IPS-18a (cell line): ENCODE measurements around the gene CADM2.

Experiments
- H3K27ac ChIP-seq: one replicate; pipeline ENCODE4 v1.5.1; 2013; ENCODE audit warnings: low read length
- H3K27me3 ChIP-seq: one replicate; pipeline ENCODE4 v1.6.1; 2013; ENCODE audit warnings: mild to moderate bottlenecking, low read length; ENCODE audit not compliant: control insufficient read depth, insufficient read depth
- H3K36me3 ChIP-seq: one replicate; pipeline ENCODE4 v1.6.1; 2013; ENCODE audit warnings: low read depth, low read length; ENCODE audit not compliant: control insufficient read depth
- H3K4me1 ChIP-seq: one replicate; pipeline ENCODE4 v1.6.1; 2013; ENCODE audit warnings: low read depth, low read length; ENCODE audit not compliant: control insufficient read depth
- H3K4me3 ChIP-seq: one replicate; pipeline ENCODE4 v1.5.1; 2013; ENCODE audit warnings: low read length
- H3K9ac ChIP-seq: one replicate; pipeline ENCODE4 v1.6.1; 2013; ENCODE audit warnings: mild to moderate bottlenecking, low read length, moderate library complexity
- H3K9me3 ChIP-seq: one replicate; pipeline ENCODE4 v1.6.1; 2013; ENCODE audit warnings: low read depth, low read length; ENCODE audit not compliant: control insufficient read depth

Gene CADM2

GRCh38 chr3:85584779-85585356 is 626.1 kb downstream of the CADM2 start:
- no peaks in the 10 kb centered on the region for H3K9me3 ChIP-seq
- peaks cover 16% of the 10 kb centered on the region for H3K4me1 ChIP-seq
- no peak overlapping the region for H3K27ac ChIP-seq
- H3K36me3 ChIP-seq = no peaks in the 10 kb centered on the region
- no peaks in the 10 kb centered on the region for H3K27me3 ChIP-seq
- no peak overlapping the region for H3K4me3 ChIP-seq
- no peak overlapping the region for H3K9ac ChIP-seq

GRCh38 chr3:85586018-85586417 is 627.2 kb downstream of the CADM2 start:
- H3K36me3 ChIP-seq = no peaks in the 10 kb centered on the region
- no peak overlapping the region for H3K4me3 ChIP-seq
- H3K27me3 ChIP-seq = no peaks in the 10 kb centered on the region
- no peaks in the 10 kb centered on the region for H3K9me3 ChIP-seq
- H3K27ac ChIP-seq = no peak overlapping the region
- H3K9ac ChIP-seq = no peak overlapping the region
- H3K4me1 ChIP-seq = peaks cover 16% of the 10 kb centered on the region

- Histone ChIP-seq H3K9ac (no peak overlapping the region), H3K27ac (no peak overlapping the region), H3K4me1 (peaks cover 16% of the 10 kb centered on the region), H3K36me3 (no peaks in the 10 kb centered on the region), H3K9me3 (no peaks in the 10 kb centered on the region), H3K4me3 (no peak overlapping the region), H3K27me3 (no peaks in the 10 kb centered on the region)
Observed at GRCh38 chr3:85589145-85589544, 630.4 kb downstream of the CADM2 start.

- H3K9me3 ChIP-seq = no peaks in the 10 kb centered on the region
- no peaks in the 10 kb centered on the region for H3K36me3 ChIP-seq
- no peak overlapping the region for H3K9ac ChIP-seq
Observed at GRCh38 chr3:85591451-85591850, 632.7 kb downstream of the CADM2 start.

GRCh38 chr3:85592256-85592655 is 633.5 kb downstream of the CADM2 start:
- Histone ChIP-seq H3K4me1 (peaks cover 5% of the 10 kb centered on the region), H3K4me3 (no peak overlapping the region), H3K36me3 (no peaks in the 10 kb centered on the region), H3K9me3 (no peaks in the 10 kb centered on the region), H3K27ac (no peak overlapping the region), H3K27me3 (no peaks in the 10 kb centered on the region), H3K9ac (no peak overlapping the region)

More at GRCh38 chr3:85591451-85591850, 632.7 kb downstream of the CADM2 start:
- Histone ChIP-seq H3K4me1 (peaks cover 6% of the 10 kb centered on the region), H3K4me3 (no peak overlapping the region), H3K27ac (no peak overlapping the region), H3K27me3 (no peaks in the 10 kb centered on the region)

- Histone ChIP-seq H3K4me1 (no peaks in the 10 kb centered on the region), H3K27ac (no peak overlapping the region), H3K9ac (no peak overlapping the region), H3K36me3 (no peaks in the 10 kb centered on the region), H3K9me3 (no peaks in the 10 kb centered on the region), H3K4me3 (no peak overlapping the region), H3K27me3 (no peaks in the 10 kb centered on the region)
Observed at GRCh38 chr3:85594676-85595075, 635.9 kb downstream of the CADM2 start.

- Histone ChIP-seq H3K27ac (no peak overlapping the region), H3K9me3 (no peaks in the 10 kb centered on the region), H3K27me3 (no peaks in the 10 kb centered on the region), H3K36me3 (no peaks in the 10 kb centered on the region), H3K4me1 (peaks cover 6% of the 10 kb centered on the region), H3K4me3 (no peak overlapping the region), H3K9ac (no peak overlapping the region)
Observed at GRCh38 chr3:85603378-85603777, 644.6 kb downstream of the CADM2 start.

- H3K27ac ChIP-seq = no peak overlapping the region
- peaks cover 6% of the 10 kb centered on the region for H3K4me1 ChIP-seq
- no peak overlapping the region for H3K9ac ChIP-seq
- no peaks in the 10 kb centered on the region for H3K36me3 ChIP-seq
- H3K9me3 ChIP-seq = no peaks in the 10 kb centered on the region
- no peak overlapping the region for H3K4me3 ChIP-seq
- H3K27me3 ChIP-seq = no peaks in the 10 kb centered on the region
Observed at GRCh38 chr3:85604641-85605040, 645.9 kb downstream of the CADM2 start.

GRCh38 chr3:85605066-85605465 is 646.3 kb downstream of the CADM2 start:
- H3K4me3 ChIP-seq = no peak overlapping the region
- H3K4me1 ChIP-seq = peaks cover 6% of the 10 kb centered on the region
- H3K36me3 ChIP-seq = no peaks in the 10 kb centered on the region
- H3K27ac ChIP-seq = no peak overlapping the region
- H3K9me3 ChIP-seq = no peaks in the 10 kb centered on the region
- H3K9ac ChIP-seq = no peak overlapping the region
- H3K27me3 ChIP-seq = no peaks in the 10 kb centered on the region

- H3K4me1 ChIP-seq = peaks cover 20% of the 10 kb centered on the region
- H3K27ac ChIP-seq = no peak overlapping the region
- H3K9me3 ChIP-seq = no peaks in the 10 kb centered on the region
- no peaks in the 10 kb centered on the region for H3K27me3 ChIP-seq
- H3K9ac ChIP-seq = no peak overlapping the region
- no peaks in the 10 kb centered on the region for H3K36me3 ChIP-seq
- no peak overlapping the region for H3K4me3 ChIP-seq
Observed at GRCh38 chr3:85626662-85627061, 667.9 kb downstream of the CADM2 start.

GRCh38 chr3:85627932-85628331 is 669.1 kb downstream of the CADM2 start:
- H3K9me3 ChIP-seq = no peaks in the 10 kb centered on the region
- H3K4me3 ChIP-seq = no peak overlapping the region
- H3K27ac ChIP-seq = no peak overlapping the region
- no peak overlapping the region for H3K9ac ChIP-seq
- no peaks in the 10 kb centered on the region for H3K27me3 ChIP-seq
- peaks cover 20% of the 10 kb centered on the region for H3K4me1 ChIP-seq
- H3K36me3 ChIP-seq = no peaks in the 10 kb centered on the region

- Histone ChIP-seq H3K9me3 (no peaks in the 10 kb centered on the region), H3K4me1 (peaks cover 20% of the 10 kb centered on the region), H3K27me3 (no peaks in the 10 kb centered on the region), H3K4me3 (no peak overlapping the region), H3K27ac (no peak overlapping the region), H3K9ac (no peak overlapping the region), H3K36me3 (no peaks in the 10 kb centered on the region)
Observed at GRCh38 chr3:85631070-85631469, 672.3 kb downstream of the CADM2 start.
